Activated CD8-positive, alpha-beta memory T cell treated with anti-CD3 and anti-CD28 coated beads, Interleukin-2, amount 50 U/mL, for 48 hours (primary cell): Measurements from ENCODE around the gene ZNF283.

Source experiments
- DNase-seq: peaks from one replicate; pipeline ENCODE4 v3.0.0-alpha.2; 2020

ZNF283 gene

DNA sequence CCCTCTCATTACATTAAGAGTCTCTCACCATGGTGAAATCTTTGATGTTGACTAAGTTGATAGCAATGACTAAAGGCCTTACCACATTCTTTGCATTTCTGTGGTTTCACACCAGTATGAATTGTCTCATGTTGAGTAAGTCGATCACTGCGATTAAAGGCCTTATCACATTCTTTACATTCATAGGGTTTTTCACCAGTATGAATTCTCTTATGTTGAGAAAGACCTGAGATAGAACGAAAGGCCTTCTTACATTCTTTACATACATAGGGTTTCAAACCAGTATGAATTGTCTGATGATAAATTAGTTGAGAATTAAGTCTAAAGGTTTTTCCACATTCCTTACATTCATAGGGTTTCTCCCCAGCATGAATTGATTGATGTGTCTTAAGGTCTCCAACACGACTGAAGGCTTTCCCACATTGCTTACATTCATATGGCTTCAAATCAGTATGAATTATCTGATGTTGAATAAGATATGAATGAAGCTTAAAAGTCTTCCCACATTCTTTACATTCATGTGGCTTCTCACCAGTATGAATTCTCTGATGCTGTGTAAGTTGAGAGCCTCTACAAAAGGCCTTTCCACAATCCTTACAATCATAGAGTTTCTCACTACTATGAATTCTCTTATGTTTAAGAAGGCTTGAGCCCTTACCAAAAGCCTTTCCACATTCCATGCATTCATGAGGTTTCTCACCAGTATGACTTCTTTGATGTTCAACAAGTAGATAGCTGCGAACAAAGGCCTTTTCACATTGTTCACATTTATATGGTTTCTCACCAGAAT is 45.6 kb downstream of the ZNF283 start:
- no peak for DNase-seq

DNA sequence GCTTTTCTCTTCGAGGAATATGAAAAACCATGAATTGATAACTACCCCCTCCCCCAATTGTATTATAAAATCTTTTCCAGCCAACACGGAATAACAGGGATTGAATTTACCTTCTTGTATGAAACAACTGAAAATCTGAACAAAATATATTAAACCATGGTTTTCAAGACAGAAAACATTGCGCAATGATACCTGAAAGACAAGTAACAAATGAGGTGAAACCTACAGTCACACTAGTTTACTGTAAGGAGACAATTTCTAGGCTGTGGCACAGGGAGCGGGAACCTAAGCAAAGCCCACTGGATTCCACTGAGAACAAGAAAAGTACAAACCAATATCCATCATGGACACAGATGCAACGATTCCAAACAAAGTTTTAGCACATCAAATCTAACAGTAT is 53.4 kb downstream of the ZNF283 start:
- DNase-seq: no peak

DNA sequence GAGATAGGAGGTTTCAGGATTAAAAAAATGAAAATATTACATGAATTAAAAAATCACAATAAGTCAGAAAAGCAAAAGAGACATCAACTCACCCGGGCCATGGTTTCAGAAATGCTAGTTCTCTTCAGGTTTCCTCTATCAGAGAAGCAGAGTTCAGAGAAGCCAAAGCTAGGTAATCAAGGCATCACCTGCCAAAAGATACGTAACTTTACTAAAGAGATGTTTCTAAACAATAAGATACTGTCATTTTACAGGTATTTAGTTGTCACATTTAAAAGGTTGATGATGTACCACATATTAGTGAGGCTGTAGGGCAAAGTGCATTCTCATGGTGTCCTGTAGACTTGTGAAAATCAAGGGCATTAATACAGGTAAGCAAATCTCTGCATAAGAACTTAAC is 56.7 kb downstream of the ZNF283 start, which contains the start of gene ZNF404:
TSS of gene ZNF404 (minus strand) at position 101 of the 400 bp plus-strand sequence.
- DNase-seq: no peak

- DNase-seq: no peak
Observed at GRCh38 chr19:43895727-43896308, 68.7 kb downstream of the ZNF283 start.
